Anterior cingulate cortex (tissue), 58 donors: ENCODE results near the gene PGAM1.
"Not testable (repeated sequence)": the region's sequence is repeated elsewhere in the genome, so short reads cannot be mapped to it uniquely, and the experiment has no call there.

ENCODE experiments used
- DNase-seq, 58 donors: peaks; one replicate each; lab custom pipeline; 2025; lab: John Stamatoyannopoulos, UW

PGAM1 gene

DNA sequence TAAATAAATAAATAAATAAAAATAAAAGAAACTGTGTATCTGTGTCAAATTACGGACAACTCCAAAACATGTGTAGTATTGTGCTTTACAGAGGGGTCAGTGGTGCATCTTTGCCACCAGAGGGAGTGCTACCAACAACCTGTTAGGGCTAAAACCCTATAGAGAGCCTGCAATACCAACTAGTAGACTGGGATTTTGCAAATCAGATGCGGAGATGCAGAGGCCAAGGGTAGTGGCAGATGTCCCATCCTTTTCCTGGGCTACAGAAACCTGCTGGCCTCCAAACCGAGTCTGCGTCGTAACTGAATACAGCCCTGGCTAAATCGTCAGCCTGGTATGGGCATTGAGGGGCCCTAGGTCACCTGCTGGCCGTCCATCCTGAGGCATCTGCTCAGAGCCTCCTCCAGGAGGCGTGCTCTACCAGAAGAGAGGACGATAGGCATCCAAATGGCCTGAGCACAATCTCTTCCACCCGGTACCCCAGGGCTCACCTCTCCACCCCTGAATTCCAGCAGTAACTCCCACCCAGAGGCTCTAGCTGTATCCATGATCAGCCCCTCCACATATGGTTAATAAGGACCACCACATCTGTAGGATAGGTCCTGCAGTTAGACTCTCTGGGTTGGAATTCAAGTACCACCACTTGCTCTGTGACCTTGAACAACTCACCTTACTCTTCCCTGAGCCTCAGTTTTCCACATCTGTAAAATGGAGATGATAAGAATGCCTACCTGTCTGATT, 18.6 kb upstream of the PGAM1 start:
- peak in 30 of 58 donors; percentile 12 to 77 (median 34) for DNase-seq

DNA sequence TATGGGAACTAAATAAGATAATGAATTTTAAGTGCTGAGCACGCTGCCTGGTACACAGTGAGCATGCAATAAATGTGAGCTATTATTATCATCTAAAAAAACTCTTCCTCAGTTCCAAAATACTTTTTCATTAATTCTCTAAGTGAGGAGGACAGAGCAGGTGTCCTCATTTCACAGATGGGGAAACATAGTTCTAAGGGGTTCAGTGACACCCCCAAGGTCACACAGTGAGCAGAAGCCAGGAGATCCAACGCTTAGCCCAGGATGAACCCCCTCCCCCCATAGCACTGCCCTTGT, 18.1 kb upstream of the PGAM1 start:
- no peak for DNase-seq

DNA sequence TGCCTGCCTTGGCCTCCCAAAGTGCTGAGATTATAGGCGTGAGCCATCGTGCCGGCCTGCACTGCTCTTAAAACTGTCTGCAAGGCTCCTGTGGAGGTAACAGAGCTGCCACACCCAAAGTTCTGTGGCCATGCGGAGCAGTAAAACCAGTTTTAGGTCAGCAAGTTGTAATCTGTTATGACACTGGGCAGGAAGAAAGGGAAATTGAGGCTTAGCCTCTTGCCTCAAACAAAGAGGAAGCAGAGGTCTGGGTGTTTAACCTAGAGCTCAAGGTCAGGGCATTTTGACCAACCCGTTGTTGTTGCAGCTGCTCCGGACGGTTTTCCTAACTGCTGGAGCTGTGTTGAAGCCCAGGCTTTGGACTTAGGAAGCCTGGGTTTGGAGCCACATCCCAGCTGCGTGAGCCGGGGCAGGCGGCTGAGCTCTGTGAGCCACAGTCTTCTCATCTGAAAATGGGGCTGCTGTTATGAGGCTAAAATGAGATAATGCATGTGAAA, 17.4 kb upstream of the PGAM1 start:
- DNase-seq: no peak

DNA sequence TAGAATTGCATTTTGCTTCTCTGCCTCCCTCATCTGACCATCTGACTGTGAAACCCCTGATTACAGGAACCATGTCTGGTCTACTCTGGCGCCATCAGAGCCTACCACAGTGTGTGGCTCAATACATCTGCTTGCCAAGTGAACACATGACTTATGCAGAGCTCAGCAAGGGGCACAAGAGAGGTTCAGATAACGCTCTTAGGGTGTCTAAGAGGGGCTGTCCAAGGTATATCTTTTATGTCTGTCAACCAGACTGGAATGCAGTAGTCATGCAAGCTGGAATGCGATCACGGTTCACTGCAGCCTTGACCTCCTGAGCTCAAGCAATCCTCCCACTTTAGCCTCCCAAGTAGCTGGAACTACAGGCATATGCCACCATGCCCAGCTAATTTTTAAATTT, 14.6 kb upstream of the PGAM1 start:
- no peak for DNase-seq

DNA sequence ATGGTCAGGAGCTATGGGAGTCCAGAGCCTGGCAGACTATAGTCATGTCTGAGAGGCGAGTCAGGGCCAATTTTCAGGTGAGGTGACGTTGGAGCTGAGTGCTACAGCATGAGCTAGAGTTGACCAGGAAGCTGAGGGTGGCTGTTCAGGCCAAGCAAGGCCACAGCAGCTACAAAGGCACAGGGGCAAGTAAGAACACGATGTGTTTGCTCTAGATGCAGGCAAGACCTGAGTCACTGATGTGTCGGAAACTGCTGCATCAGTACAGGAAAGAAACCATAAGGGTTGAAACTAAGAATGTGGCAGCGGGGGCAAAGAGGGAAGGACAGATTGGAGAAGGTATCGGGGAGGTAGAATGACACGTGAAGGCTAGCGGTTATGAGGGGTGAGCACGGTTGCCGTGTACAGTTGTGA, 13.1 kb upstream of the PGAM1 start:
- no peak for DNase-seq

DNA sequence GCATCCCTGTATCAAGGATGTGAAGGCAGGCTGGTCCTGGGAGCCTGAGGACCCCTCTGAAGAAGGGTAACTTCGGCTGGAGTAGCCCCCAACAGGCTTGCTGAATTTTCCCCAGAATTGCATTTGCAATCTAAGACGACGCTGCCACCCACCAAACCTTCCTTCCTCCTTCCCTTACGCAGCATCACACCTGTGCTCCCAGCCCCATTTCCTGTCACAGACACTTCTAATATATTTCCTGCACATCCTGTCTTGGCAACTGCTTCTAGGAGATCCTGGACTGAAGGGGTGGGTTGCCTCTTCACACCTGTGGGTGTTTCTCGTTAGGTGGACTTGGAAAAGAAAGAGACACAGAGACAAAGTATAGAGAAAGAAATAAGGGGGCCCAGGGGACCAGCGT, 9.4 kb upstream of the PGAM1 start:
- no peak for DNase-seq

DNA sequence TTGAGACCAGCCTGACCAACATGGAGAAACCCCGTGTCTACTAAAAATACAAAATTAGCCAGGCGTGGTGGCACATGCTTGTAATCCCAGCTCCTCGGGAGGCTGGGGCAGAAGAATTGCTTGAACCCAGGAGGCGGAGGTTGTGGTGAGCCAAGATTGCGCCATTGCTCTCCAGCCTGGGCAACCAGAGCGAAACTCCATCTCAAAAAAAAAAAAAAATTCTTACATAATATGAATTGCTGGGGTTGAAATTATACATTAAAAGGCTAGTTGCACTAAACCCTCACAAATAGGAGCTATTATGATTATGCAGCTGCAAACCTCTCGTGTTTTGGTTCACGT, 2.3 kb upstream of the PGAM1 start:
- DNase-seq: not testable (repeated sequence)

DNA sequence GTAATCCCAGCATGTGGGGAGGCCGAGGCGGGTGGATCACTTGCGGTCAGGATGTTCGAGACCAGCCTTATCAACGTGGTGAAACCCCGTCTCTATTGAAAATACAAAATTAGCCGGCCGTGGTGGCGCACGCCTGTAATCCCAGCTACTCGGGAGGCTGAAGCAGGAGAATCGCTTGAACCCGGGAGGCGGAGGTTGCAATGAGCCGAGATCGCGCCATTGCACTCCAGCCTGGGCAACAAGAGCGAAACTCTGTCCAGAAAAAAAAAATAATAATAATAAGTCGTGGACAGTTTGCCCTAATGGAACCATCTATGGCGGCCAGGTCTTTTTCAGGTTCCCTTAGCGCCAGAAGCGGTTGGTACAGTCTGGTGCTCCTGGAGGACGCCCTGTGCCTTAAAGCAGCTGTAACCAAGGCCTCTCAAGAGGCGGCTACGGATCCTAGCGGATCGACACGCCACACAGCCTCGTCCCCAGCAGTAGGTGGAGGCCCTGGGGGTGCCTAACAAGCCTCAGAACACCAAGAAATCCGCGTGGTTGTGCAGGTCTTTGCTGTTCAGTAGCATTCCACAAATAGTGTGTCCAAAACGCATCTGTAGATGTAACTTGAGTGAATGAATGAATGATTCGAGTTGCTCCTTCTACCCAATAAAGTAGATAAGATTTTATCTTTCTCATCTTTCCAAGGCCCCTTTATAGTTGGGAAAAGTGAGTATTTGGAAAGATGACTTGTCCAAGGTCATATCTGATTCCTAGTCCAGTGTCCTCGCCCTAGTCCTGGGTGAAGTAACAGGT, 982 bp downstream of the PGAM1 start:
- DNase-seq: no peak

DNA sequence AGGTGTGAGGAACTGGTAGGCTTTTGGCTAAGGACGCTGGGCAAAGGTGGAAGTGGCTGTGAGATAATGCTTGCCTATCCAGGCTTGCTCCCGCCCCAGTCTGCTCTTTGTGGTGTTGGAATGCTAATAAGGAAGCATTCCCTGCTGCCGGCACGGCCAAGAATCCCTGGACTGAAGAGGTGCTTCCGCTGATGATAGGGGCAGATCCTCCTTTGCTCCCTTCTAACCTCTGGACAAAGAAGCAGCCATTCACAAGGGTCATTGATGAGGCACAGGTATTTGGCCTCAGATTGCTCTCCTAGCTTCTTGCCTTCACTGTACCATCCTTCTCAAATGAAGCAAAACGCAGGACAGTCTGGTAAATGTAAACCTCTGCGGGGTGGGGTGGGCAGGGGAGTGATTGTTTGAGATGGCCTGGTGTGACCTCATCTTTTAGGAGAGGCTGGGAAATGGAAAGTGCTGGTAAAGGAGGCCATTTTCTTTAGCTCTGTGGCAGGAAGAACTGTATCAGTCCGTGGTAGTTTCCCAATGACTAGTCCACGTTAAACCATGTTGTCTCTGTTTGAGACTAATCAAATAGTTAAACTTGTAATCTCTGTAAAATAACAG, 1.7 kb downstream of the PGAM1 start:
- DNase-seq: no peak

DNA sequence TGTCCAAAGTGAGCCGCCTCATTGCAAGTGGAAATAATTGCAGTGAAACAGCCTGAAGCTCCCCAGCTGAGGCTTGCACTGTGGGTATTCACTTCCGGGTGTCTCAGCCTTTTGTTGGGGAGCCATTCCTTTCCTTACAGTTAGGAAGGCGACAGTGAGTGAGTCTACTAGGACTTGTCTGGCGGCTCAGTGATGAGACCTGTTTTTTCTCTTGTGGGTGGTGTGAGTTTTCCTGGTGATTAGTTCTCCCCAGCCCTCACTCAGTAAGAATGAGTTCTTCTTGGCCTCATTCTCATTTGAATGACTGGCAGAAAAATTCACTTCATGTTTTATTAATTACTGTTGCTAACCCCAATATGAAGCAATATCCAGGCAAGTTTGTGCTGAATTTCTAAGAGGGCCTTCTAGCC, 2.6 kb downstream of the PGAM1 start:
- no peak for DNase-seq

DNA sequence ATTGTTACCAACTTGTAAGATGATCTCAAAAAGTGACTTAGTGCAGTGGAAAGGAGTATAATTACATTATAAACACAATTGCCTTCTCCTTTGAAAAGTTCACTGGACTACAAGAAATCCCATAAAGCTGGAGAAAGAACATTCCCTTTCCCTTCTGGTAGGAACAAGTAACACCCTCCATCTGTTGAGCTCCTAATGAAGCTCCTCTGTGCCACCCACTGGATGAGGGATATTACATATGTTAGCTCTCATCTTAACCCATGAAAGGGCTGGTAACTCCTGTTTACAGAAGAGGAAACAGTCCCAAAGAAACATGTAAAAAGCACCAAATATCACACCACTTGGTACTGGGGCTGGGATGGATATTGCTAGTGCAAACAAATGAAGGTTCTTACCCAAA, 8.1 kb downstream of the PGAM1 start:
- DNase-seq: no peak

DNA sequence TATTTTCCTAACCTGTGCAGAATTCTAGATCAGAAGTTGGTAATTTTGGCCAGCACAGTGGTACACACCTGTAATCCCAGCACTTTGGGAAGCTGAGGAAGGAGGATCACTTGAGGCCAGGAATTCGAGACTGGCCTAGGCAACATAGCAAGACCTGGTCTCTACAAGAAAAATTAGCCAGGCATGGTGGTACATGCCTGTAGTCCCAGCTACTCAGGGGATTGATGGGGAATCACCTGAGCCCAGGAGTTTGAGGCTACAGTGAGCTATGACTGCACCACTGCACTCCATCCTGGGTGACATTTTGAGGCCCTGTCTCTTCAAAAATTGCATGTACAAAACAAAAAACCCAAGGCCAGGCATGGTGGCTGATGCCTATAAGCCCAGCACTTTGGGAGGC, 8.6 kb downstream of the PGAM1 start:
- DNase-seq: no peak

DNA sequence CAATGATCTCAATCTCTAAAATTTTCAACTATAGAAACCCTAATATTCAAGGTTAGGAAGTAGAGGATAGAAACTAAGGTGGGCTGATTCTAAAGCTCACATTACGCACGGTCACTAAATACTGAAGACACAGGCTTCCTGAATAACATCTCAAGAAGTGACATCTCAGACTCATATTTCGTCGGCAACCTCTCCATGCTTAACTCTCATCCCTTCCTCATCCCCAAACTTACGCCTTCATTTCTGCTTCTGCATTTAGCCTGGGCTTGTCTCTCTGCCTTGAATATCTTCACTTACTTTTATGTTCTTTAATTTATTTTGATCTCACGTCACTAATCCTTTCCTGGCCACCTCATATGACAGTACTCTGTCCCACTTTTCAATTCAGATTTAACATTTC, 9.2 kb downstream of the PGAM1 start:
- no peak for DNase-seq

DNA sequence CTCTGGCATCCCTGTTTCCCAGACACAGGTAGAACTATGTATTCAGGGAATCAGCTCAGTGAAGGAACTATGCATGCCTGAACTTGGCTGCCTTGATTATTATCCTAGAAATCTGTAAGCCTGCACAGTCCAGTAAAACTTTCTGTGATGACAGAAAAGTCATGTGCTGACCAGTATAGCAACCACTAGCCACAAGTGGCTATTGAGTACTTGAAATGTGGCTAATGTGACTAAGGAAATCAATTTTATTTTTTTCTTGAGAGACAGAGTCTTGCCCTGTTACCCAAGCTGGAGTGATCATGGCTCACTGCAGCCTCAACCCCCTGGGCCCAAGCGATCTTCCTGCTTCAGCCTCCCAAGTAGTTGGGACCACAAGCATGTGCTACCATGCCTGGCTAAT, 16.3 kb downstream of the PGAM1 start:
- no peak for DNase-seq

DNA sequence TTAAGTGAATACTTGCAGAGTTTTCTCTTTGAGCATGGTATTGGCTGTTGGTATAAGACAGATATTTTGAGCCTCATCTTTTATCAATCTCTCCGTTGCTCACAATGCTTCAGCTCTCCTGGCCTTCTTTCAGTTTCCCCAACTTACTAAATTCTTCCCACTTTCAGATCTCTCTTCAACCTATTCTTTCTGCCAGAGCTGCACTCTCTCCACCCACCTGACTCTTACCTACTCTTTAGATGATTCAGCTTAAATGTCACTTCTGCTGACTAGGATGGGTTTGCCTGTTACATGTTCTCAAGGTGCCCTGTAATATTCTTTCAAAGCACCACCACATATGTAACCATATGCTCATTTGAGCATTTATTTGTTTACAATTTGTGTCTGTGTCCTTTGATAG, 18.2 kb downstream of the PGAM1 start:
- no peak for DNase-seq

DNA sequence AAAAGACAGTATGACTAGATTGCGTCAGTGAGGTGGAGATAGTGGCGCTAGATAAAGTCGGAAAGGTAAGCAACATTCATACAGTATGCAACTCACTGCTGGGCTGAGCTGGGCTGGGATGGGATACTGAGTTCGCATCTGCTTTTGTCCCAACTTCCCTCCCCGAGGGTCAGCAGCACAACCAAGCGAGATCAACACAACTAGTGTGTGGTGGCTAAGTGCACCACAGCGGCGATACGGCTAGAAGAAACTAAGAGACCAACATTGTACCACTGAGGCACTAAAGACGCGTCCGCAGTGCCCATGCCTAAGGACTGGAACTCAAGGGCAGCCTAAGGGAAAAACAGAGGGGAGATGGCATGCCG, 19.3 kb downstream of the PGAM1 start:
- DNase-seq: peak in 1 of 58 donors; percentile 51

DNA sequence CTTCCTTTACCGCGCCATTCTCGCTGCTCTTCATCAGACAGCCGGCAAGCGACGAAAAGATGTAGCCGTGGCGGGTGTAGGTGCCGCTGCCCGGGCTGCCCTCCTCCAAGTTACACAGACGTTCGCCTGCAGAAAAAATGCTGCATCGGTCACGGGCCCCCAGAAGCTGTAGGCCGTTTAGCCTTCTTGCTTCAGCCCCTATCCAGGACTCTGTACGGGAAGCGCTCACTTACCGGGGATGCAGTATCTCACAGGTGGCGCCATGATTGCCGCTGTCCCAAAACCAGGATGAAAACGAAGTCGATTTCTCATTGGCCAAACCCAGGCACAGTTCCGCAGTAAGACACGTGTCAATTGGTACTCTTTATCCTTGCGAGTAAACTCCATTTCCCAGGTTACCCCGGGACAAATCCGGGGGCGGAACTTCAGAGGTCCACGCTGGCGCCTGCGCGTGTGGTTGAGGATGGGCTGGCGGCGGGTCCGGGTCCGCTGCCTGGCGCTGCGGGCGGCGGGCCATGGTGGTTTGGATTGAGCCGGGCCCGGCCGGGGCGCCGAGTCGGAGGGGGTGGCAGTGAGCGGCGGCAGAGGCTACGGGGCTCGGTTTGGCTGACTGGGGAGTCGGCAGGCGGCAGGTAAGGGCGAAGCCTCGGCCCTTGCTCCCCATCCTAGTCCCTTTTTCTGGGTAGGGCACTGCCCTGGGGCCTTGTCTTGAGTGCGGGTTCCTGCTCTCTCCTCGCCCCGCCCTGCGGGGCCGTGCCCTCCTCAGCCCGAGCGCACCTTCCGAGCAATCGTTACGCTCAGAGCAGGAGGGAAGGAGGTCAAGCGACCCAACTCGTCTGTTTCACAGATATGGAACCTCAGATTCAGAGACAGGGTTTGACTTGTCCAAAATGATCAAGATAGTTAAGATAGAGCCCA, 20.0 kb downstream of the PGAM1 start, which contains the start of the genes EXOSC1 and ZDHHC16:
Gene EXOSC1, minus strand, starts transcription at position 285 of the 918 bp plus-strand sequence. Its CDS starts 21 bp downstream, at position 264.
Gene ZDHHC16, plus strand, starts transcription at position 454 of the 918 bp plus-strand sequence. CDS start 5,501 bp downstream, outside the sequence.
- DNase-seq: peak; percentile 63 to 98 (median 92)

DNA sequence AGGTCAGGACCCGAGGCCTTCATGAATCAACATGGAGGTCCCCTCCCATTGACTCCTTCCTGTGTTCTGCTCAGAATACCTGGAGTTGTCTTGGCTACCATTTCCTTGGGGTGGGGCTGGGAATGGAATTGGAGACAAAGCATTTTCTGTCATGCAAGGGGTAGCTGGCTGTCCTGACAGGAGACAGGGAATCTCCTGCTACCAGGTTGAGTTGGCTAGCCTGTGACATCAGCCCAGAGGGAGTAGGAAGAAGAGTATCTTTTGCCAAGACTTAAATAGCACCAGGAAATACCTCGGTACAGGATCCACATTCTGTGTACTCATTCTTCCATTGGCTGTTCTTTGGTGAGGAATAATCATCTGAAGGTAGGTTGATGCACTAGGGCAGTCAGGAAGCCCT, 24.8 kb downstream of the PGAM1 start:
- no peak for DNase-seq

DNA sequence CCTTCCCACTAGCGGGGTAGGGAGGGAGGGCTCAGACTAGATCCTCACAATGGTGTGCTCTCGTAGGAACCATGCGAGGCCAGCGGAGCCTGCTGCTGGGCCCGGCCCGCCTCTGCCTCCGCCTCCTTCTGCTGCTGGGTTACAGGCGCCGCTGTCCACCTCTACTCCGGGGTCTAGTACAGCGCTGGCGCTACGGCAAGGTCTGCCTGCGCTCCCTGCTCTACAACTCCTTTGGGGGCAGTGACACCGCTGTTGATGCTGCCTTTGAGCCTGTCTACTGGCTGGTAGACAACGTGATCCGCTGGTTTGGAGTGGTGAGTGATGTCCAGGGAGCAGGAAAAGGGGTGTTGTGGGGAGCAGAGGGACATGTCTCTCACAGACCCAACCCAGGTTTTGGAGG, 25.6 kb downstream of the PGAM1 start:
- no peak for DNase-seq

DNA sequence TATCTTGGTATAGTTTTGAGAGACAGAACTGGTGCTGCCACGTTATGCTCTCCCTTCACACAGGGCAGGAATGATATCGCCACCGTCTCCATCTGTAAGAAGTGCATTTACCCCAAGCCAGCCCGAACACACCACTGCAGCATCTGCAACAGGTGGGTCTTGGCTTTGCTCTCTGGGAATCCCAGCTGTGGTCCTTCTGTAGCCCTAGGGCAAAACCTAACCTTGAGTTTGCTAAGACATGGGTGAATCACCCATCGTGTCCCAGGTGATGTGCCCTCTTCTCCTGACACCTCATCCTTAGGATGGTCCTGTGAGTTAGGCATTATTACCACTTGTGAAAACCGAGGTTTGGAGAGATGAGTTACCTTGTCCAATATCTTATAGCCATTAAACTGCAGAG, 26.4 kb downstream of the PGAM1 start:
- no peak for DNase-seq
